ENCODE measurements around the gene KIAA0586. TPM values are rescaled to one million over a fixed set of nuclear protein-coding genes. Genes with fewer than 3 reads are reported as not detected.

The KIAA0586 gene
- total RNA-seq, 1 experiment from 2014 or later = 13.5 TPM

DNA sequence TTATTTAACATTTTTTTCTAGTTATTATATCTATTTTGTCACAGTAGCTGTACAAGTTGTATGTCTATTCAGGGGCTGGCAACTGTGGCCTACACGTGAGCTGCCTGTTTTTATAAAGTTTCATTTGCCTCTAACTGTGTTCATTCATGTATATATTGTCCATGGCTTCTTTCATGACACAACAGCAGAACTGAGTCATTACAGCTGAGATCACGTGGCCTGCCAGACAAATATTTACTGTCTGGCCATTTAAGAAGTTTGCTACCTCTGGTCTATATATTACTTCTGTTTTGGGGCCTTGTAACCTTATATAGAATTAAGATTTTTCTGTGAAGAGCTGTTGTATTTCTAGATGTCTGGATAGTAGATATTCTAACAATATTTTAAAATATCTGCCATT, 37.9 kb downstream of the KIAA0586 start:
- no peak for DNase-seq
- Mint-ChIP-seq H3K27ac (ENCODE audit: unreplicated experiment) (no peak overlapping the region), H3K4me1 (ENCODE audit: low read depth, unreplicated experiment) (no peaks in the 10 kb centered on the region), H3K4me3 (ENCODE audit: unreplicated experiment) (no peak overlapping the region), H3K27me3 (ENCODE audit: insufficient read depth, unreplicated experiment) (no peaks in the 10 kb centered on the region), H3K36me3 (ENCODE audit: insufficient read depth, unreplicated experiment) (peaks cover 14% of the 10 kb centered on the region), H3K9me3 (ENCODE audit: unreplicated experiment) (no peaks in the 10 kb centered on the region)
- no TSS peak for BruUV-seq (replicated peaks)
- 0 out of 2 replicates have a peak, but pooled peaks cover 1% of the 10 kb centered on the region for H3K36me3 ChIP-seq (ENCODE audit: control insufficient read depth, insufficient read depth, low read length)
- no peaks in the 10 kb centered on the region for H3K9me3 ChIP-seq
- no peaks in the 10 kb centered on the region; the same call in 1 of the 2 replicates for H3K4me1 ChIP-seq
- no peak overlapping the region for H3K4me3 ChIP-seq (ENCODE audit: low read depth, low read length)
- no peaks in the 10 kb centered on the region for H3K27me3 ChIP-seq (replicated peaks; ENCODE audit: control insufficient read depth, insufficient read depth, low read length)
- ChIA-PET POLR2A (interaction anchor here (0.5 kb wide), 1 partner anchor 241 kb away, joined by 5 read pairs; no protein-coding TSS in a partner anchor), CTCF (no interaction called here)
- TF ChIP-seq CTCF (IDR thresholded peaks at IDR 0.05; ENCODE audit: insufficient read depth in 1 of 2, low read depth in 1 of 2, low read length in 1 of 2, severe bottlenecking in 1 of 2, unreplicated experiment in 1 of 2) = no peak
- intact Hi-C loops (cut with micrococcal nuclease; ENCODE audit: unreplicated experiment) = no loop called here

- H3K9me3 ChIP-seq = no peaks in the 10 kb centered on the region
- 0 out of 2 replicates have a peak, but pooled peaks cover under 1% of the 10 kb centered on the region for H3K36me3 ChIP-seq (ENCODE audit: control insufficient read depth, insufficient read depth, low read length)
- BruUV-seq (replicated peaks) = no TSS peak
- no peaks in the 10 kb centered on the region for H3K27me3 ChIP-seq (replicated peaks; ENCODE audit: control insufficient read depth, insufficient read depth, low read length)
- no peaks in the 10 kb centered on the region for H3K9me3 Mint-ChIP-seq (ENCODE audit: unreplicated experiment)
- intact Hi-C loops (cut with micrococcal nuclease; ENCODE audit: unreplicated experiment) = no loop called here
- no peaks in the 10 kb centered on the region for H3K27me3 Mint-ChIP-seq (ENCODE audit: insufficient read depth, unreplicated experiment)
- no peak overlapping the region for H3K4me3 ChIP-seq (ENCODE audit: low read depth, low read length)
- no peak for DNase-seq
- H3K4me3 Mint-ChIP-seq (ENCODE audit: unreplicated experiment) = no peak overlapping the region
- H3K27ac Mint-ChIP-seq (ENCODE audit: unreplicated experiment) = no peak overlapping the region
- TF ChIP-seq CTCF (IDR thresholded peaks at IDR 0.05; ENCODE audit: insufficient read depth in 1 of 2, low read depth in 1 of 2, low read length in 1 of 2, severe bottlenecking in 1 of 2, unreplicated experiment in 1 of 2) = no peak
- peaks cover 14% of the 10 kb centered on the region for H3K36me3 Mint-ChIP-seq (ENCODE audit: insufficient read depth, unreplicated experiment)
- ChIA-PET POLR2A (no interaction called here), CTCF (no interaction called here)
- no peaks in the 10 kb centered on the region for H3K4me1 Mint-ChIP-seq (ENCODE audit: low read depth, unreplicated experiment)
- no peaks in the 10 kb centered on the region; the same call in 1 of the 2 replicates for H3K4me1 ChIP-seq
Observed at GRCh38 chr14:58466459-58466858, 38.9 kb downstream of the KIAA0586 start.

GRCh38 chr14:58467575-58467974, 40.1 kb downstream of the KIAA0586 start:
- DNase-seq = peak in 1 of 2 experiments; percentile 5
- H3K36me3 Mint-ChIP-seq (ENCODE audit: insufficient read depth, unreplicated experiment) = peaks cover 14% of the 10 kb centered on the region

More at GRCh38 chr14:58467575-58467974, 40.1 kb downstream of the KIAA0586 start:
- Mint-ChIP-seq H3K27me3 (ENCODE audit: insufficient read depth, unreplicated experiment) (no peaks in the 10 kb centered on the region), H3K4me3 (ENCODE audit: unreplicated experiment) (no peak overlapping the region), H3K9me3 (ENCODE audit: unreplicated experiment) (no peaks in the 10 kb centered on the region), H3K4me1 (ENCODE audit: low read depth, unreplicated experiment) (no peaks in the 10 kb centered on the region), H3K27ac (ENCODE audit: unreplicated experiment) (no peak overlapping the region)
- ChIA-PET POLR2A (no interaction called here), CTCF (no interaction called here)
- Histone ChIP-seq H3K4me3 (ENCODE audit: low read depth, low read length) (no peak overlapping the region), H3K4me1 (no peaks in the 10 kb centered on the region; the same call in 1 of the 2 replicates), H3K9me3 (no peaks in the 10 kb centered on the region), H3K27me3 (replicated peaks; ENCODE audit: control insufficient read depth, insufficient read depth, low read length) (no peaks in the 10 kb centered on the region), H3K36me3 (ENCODE audit: control insufficient read depth, insufficient read depth, low read length) (no peaks in the 10 kb centered on the region)
- no TSS peak for BruUV-seq (replicated peaks)
- intact Hi-C loops (cut with micrococcal nuclease; ENCODE audit: unreplicated experiment) = no loop called here
- no peak for TF ChIP-seq CTCF (IDR thresholded peaks at IDR 0.05; ENCODE audit: insufficient read depth in 1 of 2, low read depth in 1 of 2, low read length in 1 of 2, severe bottlenecking in 1 of 2, unreplicated experiment in 1 of 2)
